ENCODE data around the gene ANO9. TPM values are rescaled to one million over a fixed set of nuclear protein-coding genes. Genes with fewer than 3 reads are reported as not detected.
"Not testable (repeated sequence)": the region's sequence is repeated elsewhere in the genome, so short reads cannot be mapped to it uniquely, and the experiment has no call there.

ANO9 gene
- total and polyA plus RNA-seq, 2 experiments from 2014 or later: 9.0 to 10.2 TPM

- TF ChIP-seq ZNF462 (CRISPR knock-in tag; IDR thresholded peaks at IDR 0.05) (no peak), JUNB (IDR thresholded peaks at IDR 0.05; ENCODE audit: unreplicated experiment) (no peak), EZH2 (IDR thresholded peaks at IDR 0.05; ENCODE audit: low read depth, unreplicated experiment) (no peak), EZH2phosphoT487 (IDR thresholded peaks at IDR 0.05; ENCODE audit: unreplicated experiment) (no peak)
These were observed 38.6 kb downstream of the ANO9 start (continued) for GRCh38 chr11:403021-403760.

- peaks cover 14% of the 10 kb centered on the region for H3K36me3 Mint-ChIP-seq (ENCODE audit: low read depth)
- H3K9me3 Mint-ChIP-seq: peaks cover 24% of the 10 kb centered on the region
- H3K4me1 ChIP-seq (ENCODE audit: insufficient read depth); H3K4me1 Mint-ChIP-seq; H2AFZ ChIP-seq; DNase-seq (ENCODE audit: low spot score); H3K79me2 ChIP-seq (replicated peaks; ENCODE audit: insufficient read depth); H3K27ac ChIP-seq (ENCODE audit: low read depth); H3K4me3 ChIP-seq; H3K4me2 ChIP-seq; H3F3A ChIP-seq (replicated peaks; ENCODE audit: low read depth); H4K20me1 ChIP-seq (replicated peaks; ENCODE audit: insufficient read depth); H3K9me2 ChIP-seq (ENCODE audit: insufficient read depth); ATAC-seq; H3K36me3 ChIP-seq (ENCODE audit: insufficient read depth); H3K4me3 Mint-ChIP-seq; H3K27me3 ChIP-seq (ENCODE audit: insufficient read depth); H3K27ac Mint-ChIP-seq: not testable (repeated sequence)
- H3K27me3 Mint-ChIP-seq (ENCODE audit: insufficient read depth, low read depth, poor library complexity): peaks cover 19% of the 10 kb centered on the region
These were observed 40.6 kb downstream of the ANO9 start for GRCh38 chr11:401196-401595.
